Measurements from ENCODE around the gene LEPROT.
"Not testable (repeated sequence)": the region's sequence is repeated elsewhere in the genome, so short reads cannot be mapped to it uniquely, and the experiment has no call there.

Gene LEPROT, protein sequence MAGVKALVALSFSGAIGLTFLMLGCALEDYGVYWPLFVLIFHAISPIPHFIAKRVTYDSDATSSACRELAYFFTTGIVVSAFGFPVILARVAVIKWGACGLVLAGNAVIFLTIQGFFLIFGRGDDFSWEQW

DNA sequence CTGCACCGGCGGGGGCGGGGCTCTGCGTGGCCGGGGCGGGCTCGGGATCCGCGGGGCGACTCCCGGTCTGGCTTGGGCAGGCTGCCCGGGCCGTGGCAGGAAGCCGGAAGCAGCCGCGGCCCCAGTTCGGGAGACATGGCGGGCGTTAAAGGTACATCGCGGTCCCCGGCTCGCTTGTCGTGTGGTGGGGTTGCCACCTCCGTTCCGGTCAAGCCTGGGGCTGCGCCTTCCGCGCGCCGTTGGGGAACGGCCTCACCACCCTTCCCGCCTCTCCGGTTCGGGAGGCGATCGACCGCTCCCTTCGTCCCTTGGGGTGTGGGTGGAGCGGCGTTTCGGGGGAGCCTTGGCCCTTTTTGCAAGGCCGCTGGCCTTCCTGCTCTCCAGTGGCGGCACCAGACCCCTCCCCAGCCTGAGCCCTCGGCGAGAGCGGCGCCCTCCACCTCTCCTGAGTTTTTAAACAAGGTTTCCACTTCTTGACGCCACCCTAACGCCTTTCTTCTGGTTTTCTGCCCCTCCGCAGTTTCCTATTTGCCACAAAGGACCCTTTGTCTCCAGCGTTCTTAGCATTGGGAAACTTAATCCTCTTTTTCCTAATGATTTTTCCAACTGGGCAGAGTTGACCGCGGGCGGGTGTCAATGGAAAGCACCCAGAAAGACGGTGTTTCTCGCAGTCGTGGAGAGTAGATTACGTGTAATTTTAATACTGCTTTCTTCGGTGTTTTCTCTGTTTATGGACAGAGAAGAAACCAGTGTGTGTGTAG is at the start of gene LEPROT, which contains the start of gene LEPR:
LEPROT (plus strand) TSS at position 79 of the 761 bp plus-strand sequence; CDS start at position 136, 57 bp downstream.
LEPR (plus strand) TSS at position 79 of the 761 bp plus-strand sequence. CDS start 144,898 bp downstream, outside the sequence.
- peak in 1 of 3 experiments; percentile 1 for DNase-seq (ENCODE audit: low read depth in 3 of 3)

DNA sequence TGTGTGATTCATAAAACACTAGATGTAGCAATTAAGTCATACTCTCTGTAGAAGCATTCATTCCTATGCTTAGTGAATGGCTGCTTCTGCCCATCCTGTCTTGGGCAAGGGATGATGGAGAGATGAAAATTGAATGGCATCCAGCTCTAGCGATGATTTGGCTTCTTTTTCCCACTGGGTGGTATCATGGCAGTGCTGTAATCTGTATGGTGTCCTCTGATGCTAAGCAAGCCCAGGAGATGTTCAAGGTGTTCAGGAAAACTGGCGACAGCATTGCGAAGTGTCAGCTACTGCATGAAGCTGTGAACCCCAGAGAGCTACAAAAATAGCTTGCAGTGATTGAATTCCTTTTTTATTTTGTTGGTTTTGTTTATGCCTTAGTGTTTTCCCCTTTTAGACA is 48.9 kb upstream of the LEPROT start:
- DNase-seq (ENCODE audit: low read depth in 3 of 3), result no peak

DNA sequence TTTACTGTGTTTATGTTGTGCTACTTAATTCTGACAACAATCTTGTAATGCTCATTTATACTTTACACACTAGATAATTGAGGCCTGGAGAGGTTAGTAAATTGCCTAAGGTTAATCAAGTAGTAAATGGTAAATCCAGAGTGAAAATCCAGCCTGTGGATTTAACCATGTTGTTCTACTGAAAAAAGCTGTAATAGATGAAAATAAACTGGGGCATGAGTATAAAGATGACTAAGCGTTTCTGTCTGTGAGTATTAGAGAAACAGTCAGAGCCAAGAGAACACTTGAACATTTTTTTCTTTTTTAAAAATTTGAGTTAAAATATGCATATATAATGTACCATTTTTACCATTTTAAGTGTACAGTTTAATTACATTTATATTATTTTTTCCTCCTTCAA is 47.9 kb upstream of the LEPROT start:
- no peak for DNase-seq (ENCODE audit: low read depth in 3 of 3)

DNA sequence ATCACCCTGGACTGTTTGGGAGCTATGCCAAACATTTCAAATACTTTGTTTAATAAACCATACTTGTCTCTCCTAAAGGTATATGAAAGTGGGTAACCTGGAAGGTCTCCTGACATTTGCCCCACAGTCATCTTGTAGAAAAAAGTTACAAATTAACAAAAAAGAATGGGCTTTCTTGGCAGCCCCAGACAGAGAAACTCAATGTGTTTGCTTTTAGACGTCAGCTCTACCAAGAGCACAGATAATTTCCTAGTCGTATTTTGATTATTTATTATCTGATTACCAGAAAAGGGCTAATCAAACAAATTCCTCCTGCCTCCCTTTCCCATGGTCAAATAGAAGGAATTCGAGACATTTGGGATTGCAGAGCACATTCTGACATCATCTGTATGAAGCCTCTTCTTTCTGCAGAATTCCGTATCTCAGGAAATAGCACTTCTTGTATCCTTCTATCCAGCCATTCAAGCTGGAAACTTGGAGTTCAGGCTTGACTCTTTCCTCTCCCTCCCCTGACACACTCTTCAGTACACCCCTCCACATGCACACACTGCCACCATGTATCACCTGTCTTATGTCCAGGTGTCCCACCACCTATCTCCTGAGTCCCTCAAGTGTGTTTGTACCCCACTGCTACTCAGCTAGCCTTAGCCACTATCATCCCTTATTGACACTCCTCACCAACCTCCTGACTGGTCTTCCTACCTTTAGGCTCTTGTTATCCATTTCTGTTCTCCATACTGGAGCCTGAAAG is 42.8 kb upstream of the LEPROT start:
- no peak for DNase-seq (ENCODE audit: low read depth in 3 of 3)

DNA sequence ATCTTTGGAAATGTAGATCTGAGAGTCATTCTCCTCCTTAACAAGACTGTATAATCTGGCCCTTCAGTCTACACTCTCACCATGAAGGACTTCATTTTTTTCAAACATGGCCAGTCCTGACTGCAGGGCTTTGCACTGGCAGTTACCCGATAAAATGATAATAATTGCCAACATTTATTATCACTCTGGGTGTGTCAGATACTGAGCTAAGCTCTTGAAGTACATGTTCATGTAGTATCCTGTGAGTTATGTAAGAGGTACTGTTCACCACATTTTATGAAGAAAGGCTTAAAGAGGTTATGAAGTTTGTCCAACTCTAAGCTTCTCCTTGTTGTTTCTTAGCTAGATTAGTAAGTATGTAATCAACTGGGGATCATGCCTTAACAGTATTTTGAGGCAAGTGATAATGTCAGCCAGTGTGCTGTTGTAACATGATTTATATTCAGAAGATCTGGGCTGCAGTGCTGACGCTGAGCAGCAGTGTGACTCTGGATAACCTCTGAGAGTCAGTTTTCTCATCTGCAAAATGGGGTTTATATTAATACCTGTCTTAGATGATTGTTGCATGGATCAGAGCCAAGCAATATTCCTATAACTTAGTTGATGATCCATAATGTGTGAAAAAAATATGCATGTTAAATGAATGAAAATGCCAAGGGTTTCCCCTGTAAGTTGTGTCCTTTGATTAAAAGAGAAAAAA is 42.1 kb upstream of the LEPROT start:
- no peak for DNase-seq (ENCODE audit: low read depth in 3 of 3)

DNA sequence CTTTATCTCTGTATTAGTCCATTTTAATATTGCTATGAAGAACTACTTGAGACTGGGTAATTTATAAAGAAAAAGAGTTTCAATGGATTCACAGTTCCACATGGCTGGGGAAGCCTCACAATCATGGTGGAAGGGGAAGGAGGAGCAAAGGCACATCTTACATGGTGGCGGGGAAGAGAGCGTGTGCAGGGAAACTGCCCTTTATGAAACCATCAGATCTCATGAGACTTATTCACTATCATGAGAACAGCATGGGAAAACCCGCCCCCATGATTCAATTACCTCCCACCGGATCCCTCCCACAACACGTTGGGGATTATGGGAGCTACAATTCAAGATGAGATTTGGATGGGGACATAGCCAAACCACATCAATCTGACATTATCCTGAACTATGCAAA is 36.0 kb upstream of the LEPROT start:
- DNase-seq (ENCODE audit: low read depth in 3 of 3), result not testable (repeated sequence)

DNA sequence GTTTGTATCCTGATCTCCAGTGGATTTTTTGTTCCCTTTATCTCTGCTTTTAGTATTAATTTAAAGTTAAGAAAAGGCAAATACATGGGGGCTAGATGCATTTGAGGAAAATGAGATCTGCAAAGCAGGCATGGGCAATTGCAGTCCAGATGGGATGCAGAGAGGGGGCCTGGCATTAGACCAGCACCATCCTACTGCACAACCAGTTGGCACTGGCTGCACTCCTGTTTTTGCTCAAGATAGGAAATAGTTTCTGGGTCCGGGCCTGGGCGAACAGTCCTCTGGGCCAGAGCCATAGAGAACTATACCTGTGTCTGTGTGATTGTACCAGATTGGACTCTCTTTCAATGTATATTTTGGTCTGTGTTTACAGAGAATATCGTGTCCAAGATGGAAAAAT is 34.0 kb upstream of the LEPROT start:
- no peak for DNase-seq (ENCODE audit: low read depth in 3 of 3)

DNA sequence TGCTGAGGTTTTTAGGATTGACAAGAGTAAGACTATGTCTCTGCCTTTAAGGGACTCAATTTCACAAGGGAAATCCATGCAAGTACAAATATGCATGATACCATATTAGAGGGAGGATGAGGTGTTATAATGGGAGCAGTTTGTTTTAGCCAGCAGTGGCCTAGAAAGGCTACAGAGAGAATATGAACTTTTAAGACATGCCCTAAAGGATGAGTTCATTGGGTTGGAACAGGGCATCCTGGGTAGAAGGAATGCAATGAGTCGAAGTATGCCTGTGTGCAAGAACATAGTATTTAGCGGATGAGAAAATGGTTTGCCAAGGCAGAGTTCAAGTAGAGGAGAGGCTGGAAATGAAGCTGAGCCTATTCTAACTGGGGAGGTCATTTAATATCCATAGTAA is 32.6 kb upstream of the LEPROT start:
- no peak for DNase-seq (ENCODE audit: low read depth in 3 of 3)

DNA sequence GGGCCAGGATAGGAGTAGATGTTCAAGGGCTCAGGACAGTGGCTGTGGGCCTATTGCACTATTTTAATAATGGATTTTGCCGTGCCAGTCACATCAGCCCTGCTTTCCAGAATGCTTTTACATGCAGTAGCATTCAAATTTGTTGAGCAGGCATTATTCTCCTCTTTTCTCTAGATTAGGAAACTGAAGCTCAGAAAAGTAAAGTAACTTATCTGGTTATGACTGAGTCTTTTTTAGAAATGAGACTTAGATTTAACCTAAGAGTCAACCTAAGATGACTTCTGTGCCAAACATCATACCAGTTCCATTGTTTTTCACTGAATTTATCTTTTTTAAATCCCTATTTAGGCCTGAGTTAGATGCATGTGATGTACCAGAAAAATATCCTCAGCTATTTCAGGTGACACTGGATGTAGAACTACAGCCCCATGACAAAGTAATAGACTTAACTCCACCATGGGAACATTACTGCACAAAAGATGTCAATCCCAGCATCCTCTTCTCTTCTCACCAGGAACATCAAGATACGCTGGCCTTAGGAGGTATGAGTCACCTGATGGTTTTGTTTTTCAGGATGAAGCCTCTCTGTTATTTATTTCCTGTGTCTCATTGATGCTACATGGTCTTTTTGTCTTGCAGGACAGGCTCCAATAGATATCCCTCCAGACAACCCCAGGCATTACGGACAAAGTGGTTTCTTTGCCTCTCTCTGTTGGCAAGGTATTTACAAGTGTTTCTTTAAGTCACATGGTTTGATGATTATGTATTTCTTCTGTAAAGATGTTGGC is 31.4 kb upstream of the LEPROT start:
- no peak for DNase-seq (ENCODE audit: low read depth in 3 of 3)

DNA sequence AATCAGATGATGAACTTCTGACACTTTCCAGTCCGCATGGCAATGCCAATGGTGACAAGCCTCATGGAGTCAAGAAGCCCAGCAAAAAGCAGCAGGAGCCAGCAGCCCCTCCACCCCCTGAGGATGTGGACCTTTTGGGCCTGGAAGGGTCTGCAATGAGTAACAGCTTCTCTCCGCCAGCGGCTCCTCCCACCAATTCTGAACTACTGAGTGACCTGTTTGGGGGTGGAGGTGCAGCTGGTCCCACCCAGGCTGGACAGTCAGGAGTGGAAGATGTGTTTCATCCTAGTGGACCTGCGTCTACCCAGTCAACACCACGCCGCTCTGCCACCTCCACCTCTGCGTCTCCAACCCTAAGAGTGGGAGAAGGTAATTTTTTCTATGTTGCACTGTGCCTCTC is 28.0 kb upstream of the LEPROT start:
- DNase-seq (ENCODE audit: low read depth in 3 of 3), result no peak

DNA sequence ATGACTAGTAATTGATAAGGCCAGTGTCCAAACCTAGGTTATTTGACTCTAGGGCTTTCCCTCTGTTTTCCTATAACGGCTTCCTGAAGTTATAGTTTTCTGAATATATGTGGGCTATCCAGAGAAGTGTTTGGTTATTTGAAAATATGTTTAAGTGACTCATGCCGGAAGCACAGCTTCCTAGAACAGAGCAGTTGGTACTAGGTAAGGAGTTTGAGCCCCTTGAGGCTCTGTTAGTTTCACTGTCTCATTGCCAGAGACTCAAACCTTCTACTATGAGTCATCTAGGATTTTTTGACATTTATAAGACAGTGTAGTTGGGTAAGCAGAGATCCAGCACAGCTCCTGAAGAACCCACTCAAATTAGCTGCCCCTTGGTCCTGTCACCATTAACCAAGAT is 27.1 kb upstream of the LEPROT start:
- peak in 1 of 3 experiments; percentile 0 for DNase-seq (ENCODE audit: low read depth in 3 of 3)

DNA sequence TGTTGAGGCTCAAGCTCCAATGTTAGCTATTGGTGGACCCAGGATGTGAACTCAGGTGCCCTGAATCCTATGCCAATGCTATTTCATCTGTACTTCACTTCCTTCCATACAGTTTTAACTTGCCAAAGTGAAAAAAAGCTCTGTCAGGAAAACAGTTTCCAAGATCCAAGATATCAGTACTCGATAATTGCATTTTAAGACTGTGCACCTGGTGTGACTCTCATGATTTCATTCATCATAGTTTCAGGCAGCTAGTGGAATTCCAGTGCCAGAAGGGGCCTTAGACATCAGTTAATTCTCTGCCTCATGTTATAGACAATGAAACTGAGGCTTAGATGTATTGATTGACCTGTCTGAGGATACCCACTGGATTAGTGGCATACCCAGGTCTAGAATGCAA is 26.5 kb upstream of the LEPROT start:
- no peak for DNase-seq (ENCODE audit: low read depth in 3 of 3)

DNA sequence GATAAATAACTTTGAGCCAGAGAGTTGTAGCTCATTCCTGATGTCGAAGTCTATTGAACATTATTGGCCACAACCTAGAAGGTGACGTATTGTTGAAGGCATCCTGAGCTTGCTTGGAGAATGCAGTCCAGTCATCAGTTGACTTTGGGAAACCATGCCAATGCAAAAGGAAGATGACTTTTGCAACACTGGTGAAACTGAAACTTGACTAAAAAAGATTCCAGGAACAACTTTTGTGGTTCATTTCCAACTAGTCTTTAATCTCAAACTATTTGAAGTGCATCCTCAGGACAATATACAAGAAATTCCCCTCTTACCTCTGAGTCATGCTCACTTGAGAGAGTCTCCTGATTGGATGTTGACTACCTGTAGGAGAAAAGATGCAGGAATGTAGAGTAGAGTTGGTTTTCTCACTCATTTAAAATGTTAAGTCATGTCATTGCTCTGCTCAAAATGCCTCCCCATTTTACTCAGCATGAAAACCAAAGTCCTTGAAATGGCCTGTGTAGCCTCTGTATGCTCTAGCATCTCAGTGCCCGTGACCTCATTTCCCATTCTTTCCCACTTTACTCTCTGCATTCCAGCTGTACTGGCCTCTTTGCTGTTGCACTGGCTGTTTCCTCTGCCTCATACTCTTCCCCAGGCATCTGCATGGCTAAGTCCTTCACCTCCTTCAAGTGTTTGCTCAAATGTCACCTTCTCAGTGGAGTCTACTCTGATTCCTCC is 24.4 kb upstream of the LEPROT start:
- no peak for DNase-seq (ENCODE audit: low read depth in 3 of 3)

DNA sequence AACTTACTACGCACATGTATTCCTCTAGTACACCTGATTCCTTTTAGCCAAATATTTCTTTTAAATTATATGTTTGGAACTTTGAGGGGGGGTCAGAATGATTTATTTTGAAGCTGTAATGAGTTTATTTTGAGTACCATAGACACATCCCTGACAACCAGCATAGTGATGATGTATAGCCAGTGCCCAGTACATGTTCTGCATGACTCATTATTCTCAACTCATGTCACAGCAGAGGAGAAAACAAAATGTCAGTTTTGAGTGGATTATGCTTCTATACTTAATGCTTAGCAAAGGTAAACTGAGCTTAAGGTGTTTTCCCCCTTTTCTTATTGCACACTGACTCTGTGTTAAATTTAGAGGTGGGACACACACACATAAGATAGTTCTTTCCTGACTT is 22.4 kb upstream of the LEPROT start:
- no peak for DNase-seq (ENCODE audit: low read depth in 3 of 3)

DNA sequence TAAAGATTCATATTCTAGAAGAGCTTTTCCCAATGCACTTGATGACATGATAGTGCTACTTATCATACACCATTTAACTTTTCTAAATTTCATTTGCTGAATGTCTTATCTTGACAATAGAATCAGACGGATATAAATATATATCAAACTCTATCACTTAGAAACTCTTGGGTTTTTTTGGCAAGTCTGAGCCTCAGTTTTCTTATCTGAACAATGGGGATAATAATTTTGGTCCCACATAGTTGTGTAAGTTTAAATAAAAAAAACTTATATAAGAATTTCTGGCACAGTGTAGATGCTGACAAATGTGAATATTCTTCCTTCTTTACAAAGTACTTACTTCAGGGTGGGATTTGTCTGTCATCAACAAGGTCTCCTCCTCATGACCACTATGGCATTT is 21.5 kb upstream of the LEPROT start:
- no peak for DNase-seq (ENCODE audit: low read depth in 3 of 3)

DNA sequence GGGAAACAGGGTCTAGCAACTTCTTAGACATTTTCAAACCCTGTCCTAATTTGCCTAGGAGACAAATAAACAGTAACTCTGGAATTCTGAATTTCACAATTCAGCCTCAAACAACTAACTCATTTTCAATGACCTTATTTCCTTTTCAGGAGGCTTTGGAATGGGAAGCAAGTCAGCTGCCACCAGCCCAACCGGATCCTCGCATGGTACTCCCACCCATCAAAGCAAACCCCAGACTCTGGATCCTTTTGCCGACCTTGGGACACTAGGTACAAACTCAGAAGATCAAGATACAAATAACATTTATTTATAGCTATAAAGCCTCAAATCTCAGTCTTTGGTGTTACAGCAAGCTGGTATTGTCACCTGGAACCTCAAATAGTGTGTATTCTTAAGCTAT is 18.9 kb upstream of the LEPROT start:
- no peak for DNase-seq (ENCODE audit: low read depth in 3 of 3)

DNA sequence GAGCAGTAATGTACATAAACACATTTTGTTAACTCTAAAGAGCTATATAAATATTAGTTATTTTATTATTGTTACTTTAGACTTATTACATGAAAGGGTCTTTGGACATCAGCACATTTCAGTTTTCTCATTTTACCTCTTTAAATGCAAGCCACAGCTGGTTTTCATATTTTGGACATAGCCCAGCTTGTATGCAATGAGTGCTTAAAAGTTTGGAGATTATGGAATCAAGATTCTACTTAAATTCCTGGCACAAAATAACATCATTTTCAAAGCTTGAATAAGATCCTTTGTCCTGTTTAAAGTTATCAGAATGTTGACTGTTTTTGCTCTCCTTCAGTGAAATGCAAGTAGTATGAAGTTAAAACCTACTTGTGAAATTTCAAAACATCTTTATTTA is 15.5 kb upstream of the LEPROT start:
- DNase-seq (ENCODE audit: low read depth in 3 of 3), result no peak

DNA sequence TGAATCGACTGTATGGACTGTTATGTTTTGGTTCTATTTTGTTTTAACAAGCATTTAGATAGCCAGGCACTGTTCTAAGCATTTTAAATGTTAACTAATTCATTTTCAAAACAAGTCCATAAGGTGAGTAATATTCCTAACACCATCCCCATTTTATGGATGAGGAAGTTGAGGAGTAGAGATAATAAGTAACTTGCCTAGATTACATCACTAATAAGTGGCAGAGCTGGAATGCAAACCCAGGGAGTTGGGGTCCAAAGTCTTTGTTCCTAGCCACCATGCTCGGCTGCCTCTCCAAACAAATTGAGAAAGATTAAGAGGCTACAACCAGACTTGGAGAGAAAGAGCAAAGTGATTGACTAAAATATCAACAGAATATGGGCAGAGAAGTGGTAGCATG is 12.6 kb upstream of the LEPROT start:
- DNase-seq (ENCODE audit: low read depth in 3 of 3), result no peak

DNA sequence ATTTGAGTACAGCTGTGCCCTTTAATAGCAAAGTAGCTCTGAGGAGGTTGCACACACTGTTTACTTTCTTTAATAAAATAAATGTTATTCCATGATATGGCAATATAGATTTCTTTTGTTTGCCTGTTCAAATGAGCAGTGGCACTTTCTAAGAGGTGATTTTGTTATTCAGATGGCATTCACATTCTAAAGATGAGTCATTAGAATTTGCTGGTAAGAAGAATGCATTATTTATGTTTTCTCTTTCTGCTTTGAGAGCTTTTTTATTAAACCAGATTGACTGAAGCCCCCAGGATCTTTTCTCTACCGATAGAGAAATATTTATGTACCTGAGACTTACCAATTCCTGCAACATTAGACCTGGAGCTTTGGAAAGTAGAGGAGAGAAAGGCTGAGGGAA is 11.2 kb upstream of the LEPROT start:
- DNase-seq (ENCODE audit: low read depth in 3 of 3), result no peak

DNA sequence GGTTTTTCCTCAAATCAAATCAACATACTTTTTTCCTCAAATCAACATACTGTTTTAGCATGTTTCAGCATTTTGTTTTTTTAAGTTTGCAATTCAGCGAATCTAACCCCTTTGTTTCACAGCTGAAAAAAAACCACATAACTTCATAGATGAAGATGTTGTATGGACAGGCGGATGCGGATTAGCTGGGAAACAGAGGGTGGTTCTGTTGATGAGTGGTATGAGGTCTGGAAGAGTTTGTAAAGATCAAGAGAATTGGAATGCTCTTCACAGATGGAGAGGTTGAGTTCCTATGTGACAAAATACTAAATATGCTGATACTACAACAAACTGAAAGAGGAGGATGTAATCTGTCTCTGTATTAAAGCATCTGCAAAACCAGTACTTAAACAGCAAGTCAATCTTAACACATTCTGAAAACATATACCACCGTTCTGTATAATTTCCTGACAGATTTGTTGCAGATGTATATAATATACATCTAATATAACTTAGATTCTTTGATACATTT is 10.6 kb upstream of the LEPROT start:
- DNase-seq (ENCODE audit: low read depth in 3 of 3), result no peak
